Measurements from ENCODE around the gene RABGAP1L. TPM values are rescaled to one million over a fixed set of nuclear protein-coding genes. Genes with fewer than 3 reads are reported as not detected.
A peak's percentile ranks its signal among the peaks of the same experiment; 100 is the strongest.

RABGAP1L gene
- total RNA-seq, 6 experiments from 2014 or later = 11.7 to 23.1 (median 18.5) TPM

DNA sequence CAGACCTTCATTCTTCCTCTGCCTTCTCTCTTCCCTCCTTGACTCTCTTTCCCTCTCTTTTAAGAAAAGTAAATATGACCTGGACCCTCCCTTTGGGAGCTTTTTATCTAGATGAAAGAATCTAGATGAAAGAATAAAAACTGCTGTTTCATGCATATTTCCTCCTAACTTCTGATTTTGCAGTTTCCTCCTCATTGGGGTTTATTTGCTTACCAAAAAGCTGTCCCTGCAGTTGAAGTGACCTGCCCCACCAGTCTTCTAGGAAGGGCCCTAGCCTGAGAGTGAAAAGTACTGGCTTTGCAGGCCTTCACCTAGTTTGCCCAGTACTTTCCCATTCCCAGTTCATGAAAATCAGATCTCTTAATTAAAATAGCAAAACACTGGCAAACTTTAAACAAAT, 812.1 kb downstream of the RABGAP1L start:
- H3K36me3 ChIP-seq = no peaks in the 10 kb centered on the region
- no peaks in the 10 kb centered on the region for H3K9me3 ChIP-seq
- H3K4me3 ChIP-seq = no peak overlapping the region
- DNase-seq (no peak), ATAC-seq (no peak)
- H3K27ac ChIP-seq = no peak overlapping the region
- TF ChIP-seq, protein P1, sequence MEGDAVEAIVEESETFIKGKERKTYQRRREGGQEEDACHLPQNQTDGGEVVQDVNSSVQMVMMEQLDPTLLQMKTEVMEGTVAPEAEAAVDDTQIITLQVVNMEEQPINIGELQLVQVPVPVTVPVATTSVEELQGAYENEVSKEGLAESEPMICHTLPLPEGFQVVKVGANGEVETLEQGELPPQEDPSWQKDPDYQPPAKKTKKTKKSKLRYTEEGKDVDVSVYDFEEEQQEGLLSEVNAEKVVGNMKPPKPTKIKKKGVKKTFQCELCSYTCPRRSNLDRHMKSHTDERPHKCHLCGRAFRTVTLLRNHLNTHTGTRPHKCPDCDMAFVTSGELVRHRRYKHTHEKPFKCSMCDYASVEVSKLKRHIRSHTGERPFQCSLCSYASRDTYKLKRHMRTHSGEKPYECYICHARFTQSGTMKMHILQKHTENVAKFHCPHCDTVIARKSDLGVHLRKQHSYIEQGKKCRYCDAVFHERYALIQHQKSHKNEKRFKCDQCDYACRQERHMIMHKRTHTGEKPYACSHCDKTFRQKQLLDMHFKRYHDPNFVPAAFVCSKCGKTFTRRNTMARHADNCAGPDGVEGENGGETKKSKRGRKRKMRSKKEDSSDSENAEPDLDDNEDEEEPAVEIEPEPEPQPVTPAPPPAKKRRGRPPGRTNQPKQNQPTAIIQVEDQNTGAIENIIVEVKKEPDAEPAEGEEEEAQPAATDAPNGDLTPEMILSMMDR (IDR thresholded peaks at IDR 0.05) = no peak
- no peak for TF ChIP-seq POLR2A (IDR thresholded peaks at IDR 0.05)
- intact Hi-C loops (cut with DNase I) = no loop called here
- H3K27me3 ChIP-seq = no peaks in the 10 kb centered on the region
- peaks cover 0 to 15% (median 0%) of the 10 kb centered on the region in 4 donors for H3K4me1 ChIP-seq

DNA sequence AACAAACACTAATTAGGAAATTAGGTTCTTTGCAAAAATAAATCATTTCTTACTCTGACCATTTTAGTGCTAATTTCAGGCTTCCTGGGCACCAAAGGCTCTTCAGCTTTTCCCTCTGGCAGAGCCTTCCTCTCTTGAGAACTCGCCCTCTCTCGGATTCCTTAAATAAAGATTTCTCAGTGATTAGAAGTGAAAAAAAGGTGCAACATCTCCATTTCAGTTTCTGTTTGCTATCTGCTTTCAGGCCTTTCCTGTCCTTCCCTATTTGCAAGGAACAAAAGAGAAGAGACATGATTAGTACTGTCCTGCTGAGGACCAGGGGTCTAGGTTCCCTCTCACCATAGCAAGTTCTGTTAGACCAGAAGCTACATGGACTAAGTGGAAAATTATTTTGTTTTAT, 812.6 kb downstream of the RABGAP1L start:
- no peak overlapping the region for H3K27ac ChIP-seq
- intact Hi-C loops (cut with DNase I) = no loop called here
- no peaks in the 10 kb centered on the region for H3K9me3 ChIP-seq
- no peaks in the 10 kb centered on the region for H3K36me3 ChIP-seq
- ATAC-seq (peak in 1 of 4 donors; percentile 14), DNase-seq (no peak)
- TF ChIP-seq POLR2A (IDR thresholded peaks at IDR 0.05) = no peak
- TF ChIP-seq, protein P1 (IDR thresholded peaks at IDR 0.05) = no peak
- no peaks in the 10 kb centered on the region for H3K27me3 ChIP-seq
- H3K4me3 ChIP-seq = no peak overlapping the region
- WGBS (ENCODE audit: insufficient coverage, low coverage, low lambda C conversion rate, missing lambda C conversion rate) = 47% methylated on average over 2 of the region's 2 CpGs
- peaks cover 0 to 13% (median 0%) of the 10 kb centered on the region in 4 donors for H3K4me1 ChIP-seq

DNA sequence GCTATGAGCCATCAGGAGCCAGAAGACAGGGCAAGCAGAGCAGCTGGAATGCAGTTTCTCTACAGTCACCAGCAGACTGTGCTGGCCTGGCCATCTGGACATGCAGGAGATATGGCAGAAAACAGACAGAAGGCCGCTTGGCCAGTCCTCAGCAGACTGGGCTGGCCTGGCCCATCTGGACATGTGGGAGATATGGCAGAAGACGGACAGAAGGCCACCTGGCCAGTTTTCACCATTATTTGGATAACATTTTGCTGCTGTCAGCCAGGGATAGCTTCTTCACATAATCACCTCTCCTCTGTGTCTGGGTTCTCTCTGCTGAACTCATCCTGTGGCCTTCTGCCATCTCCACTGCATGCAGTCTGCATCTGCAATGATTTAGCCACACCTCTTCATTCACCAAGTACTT, 815.4 kb downstream of the RABGAP1L start:
- no peak overlapping the region for H3K27ac ChIP-seq
- no peak overlapping the region for H3K4me3 ChIP-seq
- peaks cover 0 to 7% (median 0%) of the 10 kb centered on the region in 4 donors for H3K36me3 ChIP-seq
- H3K27me3 ChIP-seq = no peaks in the 10 kb centered on the region
- H3K4me1 ChIP-seq = no peaks in the 10 kb centered on the region
- WGBS (ENCODE audit: insufficient coverage, low coverage, low lambda C conversion rate, missing lambda C conversion rate) = 100% methylated on average over 1 of the region's 2 CpGs
- no peak for DNase-seq
- intact Hi-C loops (cut with DNase I) = no loop called here
- no peaks in the 10 kb centered on the region for H3K9me3 ChIP-seq
- no peak for TF ChIP-seq POLR2A (IDR thresholded peaks at IDR 0.05)
- TF ChIP-seq, protein P1 (IDR thresholded peaks at IDR 0.05) = no peak
- no peak for ATAC-seq

DNA sequence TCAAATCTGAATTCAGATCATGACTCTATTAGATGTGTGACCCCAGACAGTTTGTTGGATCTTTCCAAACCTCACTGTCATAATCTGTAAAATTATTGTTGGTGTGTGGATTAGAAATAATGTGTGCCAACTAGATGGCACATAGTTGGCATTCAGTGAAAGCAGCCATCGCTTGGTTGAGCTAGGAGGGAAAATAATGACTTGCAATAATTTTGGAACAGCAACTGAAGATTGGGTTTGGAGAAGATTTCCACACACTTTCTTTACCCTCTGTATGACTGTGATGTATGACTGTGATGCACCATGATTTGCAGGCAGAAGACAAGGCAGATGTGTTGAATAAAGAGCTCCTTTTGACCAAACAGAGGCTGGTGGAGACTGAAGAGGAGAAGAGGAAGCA, 816.4 kb downstream of the RABGAP1L start:
- Histone ChIP-seq H3K4me3 (no peak overlapping the region), H3K36me3 (peaks cover 0 to 8% (median 0%) of the 10 kb centered on the region in 4 donors), H3K4me1 (no peaks in the 10 kb centered on the region), H3K27ac (no peak overlapping the region), H3K27me3 (no peaks in the 10 kb centered on the region), H3K9me3 (no peaks in the 10 kb centered on the region)
- no peak for DNase-seq
- 100% methylated on average over 1 of the region's 1 CpG for WGBS (ENCODE audit: insufficient coverage, low coverage, low lambda C conversion rate, missing lambda C conversion rate)
- no peak for ATAC-seq
- TF ChIP-seq, protein P1 (IDR thresholded peaks at IDR 0.05) = no peak
- TF ChIP-seq POLR2A (IDR thresholded peaks at IDR 0.05) = no peak
- intact Hi-C loops (cut with DNase I) = no loop called here

All from right lobe of liver (tissue), 6 donors.